Measurements from ENCODE around the gene MTA3.

GRCh38 chr2:42726680-42727079 is 158.2 kb downstream of the MTA3 start:
- TF ChIP-seq TAF1 (IDR thresholded peaks at IDR 0.05; ENCODE audit: low read depth) (no peak), MAX (IDR thresholded peaks at IDR 0.05) (no peak), NFIC (IDR thresholded peaks at IDR 0.05) (no peak), ZBTB7A (IDR thresholded peaks at IDR 0.05; ENCODE audit: low read depth) (no peak), TEAD4 (IDR thresholded peaks at IDR 0.05) (no peak), CREB1 (IDR thresholded peaks at IDR 0.05; ENCODE audit: low read depth) (no peak), YY1 (IDR thresholded peaks at IDR 0.05; ENCODE audit: low read depth) (no peak), RAD21 (IDR thresholded peaks at IDR 0.05; ENCODE audit: low read depth) (no peak), EP300 (IDR thresholded peaks at IDR 0.05; ENCODE audit: borderline replicate concordance) (no peak), CEBPB (IDR thresholded peaks at IDR 0.05) (no peak)
